Measurements from ENCODE around the gene SCFD2. TPM values are rescaled to one million over a fixed set of nuclear protein-coding genes. Genes with fewer than 3 reads are reported as not detected.

Gene SCFD2
- total and polyA plus RNA-seq, 9 donors, result 5.1 to 42.1 (median 13.5) TPM

DNA sequence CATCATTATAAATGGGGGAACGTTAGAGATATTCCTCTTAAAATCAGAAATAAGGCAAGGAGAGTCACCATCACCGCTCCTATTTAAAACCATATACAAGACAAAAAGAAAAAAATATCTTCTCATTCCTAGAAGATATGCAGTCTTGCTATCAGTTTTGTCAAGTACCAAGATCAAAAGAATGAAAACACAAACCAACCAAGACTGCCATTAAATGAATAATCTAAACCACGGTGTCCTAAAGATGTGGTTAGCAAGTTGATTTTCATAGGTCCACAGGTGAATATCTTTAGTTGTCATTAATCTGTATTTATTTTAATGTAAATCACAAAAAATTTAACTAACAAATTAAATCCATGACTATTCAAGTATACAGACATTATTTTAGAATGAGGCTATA lies 39.3 kb downstream of the SCFD2 start:
- Histone ChIP-seq H3K4me1 (ENCODE audit: insufficient read depth) (no peaks in the 10 kb centered on the region), H3K36me3 (no peaks in the 10 kb centered on the region), H3K9me3 (no peaks in the 10 kb centered on the region), H3K27me3 (no peaks in the 10 kb centered on the region), H3K27ac (no peak overlapping the region), H3K4me3 (no peak overlapping the region)
- DNase-seq, result no peak
- TF ChIP-seq, protein P1, sequence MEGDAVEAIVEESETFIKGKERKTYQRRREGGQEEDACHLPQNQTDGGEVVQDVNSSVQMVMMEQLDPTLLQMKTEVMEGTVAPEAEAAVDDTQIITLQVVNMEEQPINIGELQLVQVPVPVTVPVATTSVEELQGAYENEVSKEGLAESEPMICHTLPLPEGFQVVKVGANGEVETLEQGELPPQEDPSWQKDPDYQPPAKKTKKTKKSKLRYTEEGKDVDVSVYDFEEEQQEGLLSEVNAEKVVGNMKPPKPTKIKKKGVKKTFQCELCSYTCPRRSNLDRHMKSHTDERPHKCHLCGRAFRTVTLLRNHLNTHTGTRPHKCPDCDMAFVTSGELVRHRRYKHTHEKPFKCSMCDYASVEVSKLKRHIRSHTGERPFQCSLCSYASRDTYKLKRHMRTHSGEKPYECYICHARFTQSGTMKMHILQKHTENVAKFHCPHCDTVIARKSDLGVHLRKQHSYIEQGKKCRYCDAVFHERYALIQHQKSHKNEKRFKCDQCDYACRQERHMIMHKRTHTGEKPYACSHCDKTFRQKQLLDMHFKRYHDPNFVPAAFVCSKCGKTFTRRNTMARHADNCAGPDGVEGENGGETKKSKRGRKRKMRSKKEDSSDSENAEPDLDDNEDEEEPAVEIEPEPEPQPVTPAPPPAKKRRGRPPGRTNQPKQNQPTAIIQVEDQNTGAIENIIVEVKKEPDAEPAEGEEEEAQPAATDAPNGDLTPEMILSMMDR (IDR thresholded peaks at IDR 0.05), result no peak
- TF ChIP-seq POLR2A (IDR thresholded peaks at IDR 0.05) (no peak), EP300 (IDR thresholded peaks at IDR 0.05) (no peak)
- intact Hi-C loops (cut with DNase I), result no loop called here
- WGBS, 3 donors, result 91 to 97% (median 94%) methylated on average over 3 of the region's 3 CpGs

DNA sequence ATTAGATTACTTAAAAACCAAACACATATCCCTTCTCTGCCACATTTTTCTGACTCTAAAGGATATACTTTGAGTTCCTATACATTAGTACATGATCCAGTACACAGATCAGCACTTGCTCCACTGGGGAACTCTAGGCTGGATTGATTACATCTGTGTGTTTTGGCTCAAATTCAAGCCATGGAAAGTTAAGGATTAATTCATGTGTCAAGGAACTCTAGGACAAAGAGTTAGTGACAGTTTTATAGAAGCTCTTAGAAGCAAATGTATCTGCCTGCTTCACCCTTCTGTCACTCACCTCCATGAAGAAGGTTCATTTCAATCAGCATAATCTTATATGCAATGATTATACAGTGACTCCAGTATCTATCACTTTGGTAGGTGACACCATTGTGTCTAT lies 43.2 kb downstream of the SCFD2 start:
- no peak for DNase-seq
- Histone ChIP-seq H3K4me1 (ENCODE audit: insufficient read depth) (no peaks in the 10 kb centered on the region), H3K27me3 (no peaks in the 10 kb centered on the region), H3K4me3 (no peak overlapping the region), H3K9me3 (no peaks in the 10 kb centered on the region), H3K27ac (no peak overlapping the region), H3K36me3 (no peaks in the 10 kb centered on the region)
- no peak for TF ChIP-seq EP300 (IDR thresholded peaks at IDR 0.05)
- TF ChIP-seq POLR2A (IDR thresholded peaks at IDR 0.05), result no peak
- TF ChIP-seq, protein P1 (IDR thresholded peaks at IDR 0.05), result no peak
- intact Hi-C loops (cut with DNase I), result no loop called here

DNA sequence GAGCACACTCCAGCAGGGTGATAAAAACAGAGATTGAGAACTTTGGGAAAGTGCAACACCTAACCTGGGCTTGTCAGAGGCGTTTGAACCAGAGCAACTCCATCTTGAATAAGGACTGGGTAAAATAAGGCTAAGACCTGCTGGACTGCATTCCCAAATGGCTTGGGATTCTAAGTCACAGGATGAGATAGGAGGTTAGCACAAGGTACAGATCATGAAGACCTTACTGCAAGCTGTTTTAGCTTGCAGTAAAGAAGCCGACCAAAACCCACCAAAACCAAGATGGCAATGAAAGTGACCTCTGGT lies 43.9 kb downstream of the SCFD2 start:
- intact Hi-C loops (cut with DNase I), result no loop called here
- DNase-seq, result no peak
- Histone ChIP-seq H3K4me1 (ENCODE audit: insufficient read depth) (no peaks in the 10 kb centered on the region), H3K27me3 (no peaks in the 10 kb centered on the region), H3K4me3 (no peak overlapping the region), H3K27ac (no peak overlapping the region), H3K36me3 (no peaks in the 10 kb centered on the region), H3K9me3 (no peaks in the 10 kb centered on the region)
- TF ChIP-seq EP300 (IDR thresholded peaks at IDR 0.05), result no peak
- no peak for TF ChIP-seq POLR2A (IDR thresholded peaks at IDR 0.05)
- TF ChIP-seq, protein P1 (IDR thresholded peaks at IDR 0.05), result no peak
- 89 to 100% (median 90%) methylated on average over 2 of the region's 2 CpGs for WGBS, 3 donors

DNA sequence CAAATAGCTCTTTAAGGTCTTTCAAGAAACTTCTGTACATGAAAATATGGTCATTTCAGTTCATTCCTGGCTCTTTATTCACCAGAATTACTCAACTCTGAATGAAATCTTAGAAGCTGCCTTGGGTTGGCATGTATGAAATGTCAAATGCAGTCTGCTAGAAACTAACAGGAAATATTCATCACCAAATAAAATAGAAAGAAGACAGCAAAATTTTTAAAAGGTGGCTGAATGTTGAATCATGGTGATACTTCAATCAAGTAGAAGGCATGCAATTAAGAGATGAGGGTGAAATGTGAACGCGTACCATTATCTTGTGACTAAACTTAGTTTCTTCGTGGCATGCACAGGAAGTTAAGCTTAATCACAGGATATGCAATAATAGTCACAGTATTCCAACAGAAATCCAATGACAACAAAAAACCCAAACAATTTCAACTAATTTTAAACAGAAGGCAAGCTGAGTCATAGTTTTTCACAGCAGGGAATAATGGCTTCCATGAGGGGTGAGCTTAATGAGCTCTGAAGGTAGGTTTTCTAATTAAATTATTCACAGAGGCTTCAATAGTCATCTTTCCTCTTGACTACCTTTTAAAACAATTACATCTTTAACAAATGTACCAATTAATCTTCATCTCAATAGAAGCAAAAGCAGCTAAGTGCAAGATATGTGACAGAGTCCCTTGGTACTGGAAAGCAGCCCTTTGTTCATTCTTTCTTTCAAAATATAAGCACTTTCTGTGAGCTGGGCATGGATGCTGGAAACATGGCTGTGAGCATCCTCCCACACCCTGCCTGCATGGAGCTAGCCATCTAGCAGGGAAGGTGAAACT lies 44.5 kb downstream of the SCFD2 start:
- H3K4me3 ChIP-seq, result no peak overlapping the region
- no peaks in the 10 kb centered on the region for H3K4me1 ChIP-seq (ENCODE audit: insufficient read depth)
- WGBS, 3 donors, result 9 to 31% (median 10%) methylated on average over 3 of the region's 3 CpGs

More for the DNA sequence above, 44.5 kb downstream of the SCFD2 start:
- Histone ChIP-seq H3K27me3 (no peaks in the 10 kb centered on the region), H3K9me3 (no peaks in the 10 kb centered on the region), H3K27ac (no peak overlapping the region), H3K36me3 (no peaks in the 10 kb centered on the region)
- intact Hi-C loops (cut with DNase I), result no loop called here
- DNase-seq, result no peak
- TF ChIP-seq, protein P1 (IDR thresholded peaks at IDR 0.05), result no peak
- no peak for TF ChIP-seq EP300 (IDR thresholded peaks at IDR 0.05)
- no peak for TF ChIP-seq POLR2A (IDR thresholded peaks at IDR 0.05)

All from ovary (tissue), 9 donors.